Fibroblast of the aortic adventitia (primary cell): ENCODE results near the gene HIPK4. TPM values are rescaled to one million over a fixed set of nuclear protein-coding genes. Genes with fewer than 3 reads are reported as not detected.
"Not testable (repeated sequence)": the region's sequence is repeated elsewhere in the genome, so short reads cannot be mapped to it uniquely, and the experiment has no call there.

ENCODE experiments used
- DNase-seq: peaks from one replicate; pipeline ENCODE4 v3.0.0-alpha.2; 2010; ENCODE audit warnings: low read depth
- H3K4me3 ChIP-seq: 2 replicates; pipeline ENCODE4 v1.5.1; 2011; ENCODE audit warnings: low read depth, mild to moderate bottlenecking, control low read depth, low read length, moderate library complexity
- CTCF ChIP-seq: IDR thresholded peaks from 2 replicates; pipeline ENCODE4 v1.5.1; 2011; ENCODE audit warnings: mild to moderate bottlenecking, low read length, control low read depth, inconsistent platforms; ENCODE audit not compliant: insufficient read depth
- total RNA-seq: library from RNA; depleted of rRNA; stranded (reverse); fragments of >200 nt; gene quantifications from 2 replicates; pipeline ENCODE4 v1.2.3, GENCODE V29; 2012; ENCODE audit warnings: low replicate concordance

HIPK4 gene
- total RNA-seq, 1 donor = 0.18 TPM

DNA sequence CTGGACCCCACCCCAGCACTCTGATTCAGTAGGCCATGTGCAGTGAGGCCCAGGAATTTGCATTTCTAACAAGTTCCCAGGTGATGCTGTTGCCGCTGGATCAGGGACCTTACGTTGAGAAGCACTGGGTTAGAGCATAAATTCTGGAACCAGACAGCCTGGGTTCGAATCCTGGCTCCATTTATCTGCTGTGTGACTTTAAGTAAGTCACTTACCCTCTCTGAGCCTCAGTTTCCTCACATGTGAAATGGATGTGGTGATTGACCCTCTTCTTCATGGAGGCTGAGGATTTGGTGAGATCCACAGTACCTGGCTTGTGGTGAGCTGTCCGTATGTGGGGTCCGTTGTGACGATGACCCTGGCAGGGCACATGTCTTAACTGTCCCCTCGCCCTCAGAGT lies 15.9 kb downstream of the HIPK4 start:
- no peak for DNase-seq
- H3K4me3 ChIP-seq = no peak overlapping the region
- TF ChIP-seq CTCF = no peak

GRCh38 chr19:40371802-40372122 lies 18.2 kb downstream of the HIPK4 start:
- H3K4me3 ChIP-seq = no peak overlapping the region
- no peak for DNase-seq
- TF ChIP-seq CTCF = no peak

DNA sequence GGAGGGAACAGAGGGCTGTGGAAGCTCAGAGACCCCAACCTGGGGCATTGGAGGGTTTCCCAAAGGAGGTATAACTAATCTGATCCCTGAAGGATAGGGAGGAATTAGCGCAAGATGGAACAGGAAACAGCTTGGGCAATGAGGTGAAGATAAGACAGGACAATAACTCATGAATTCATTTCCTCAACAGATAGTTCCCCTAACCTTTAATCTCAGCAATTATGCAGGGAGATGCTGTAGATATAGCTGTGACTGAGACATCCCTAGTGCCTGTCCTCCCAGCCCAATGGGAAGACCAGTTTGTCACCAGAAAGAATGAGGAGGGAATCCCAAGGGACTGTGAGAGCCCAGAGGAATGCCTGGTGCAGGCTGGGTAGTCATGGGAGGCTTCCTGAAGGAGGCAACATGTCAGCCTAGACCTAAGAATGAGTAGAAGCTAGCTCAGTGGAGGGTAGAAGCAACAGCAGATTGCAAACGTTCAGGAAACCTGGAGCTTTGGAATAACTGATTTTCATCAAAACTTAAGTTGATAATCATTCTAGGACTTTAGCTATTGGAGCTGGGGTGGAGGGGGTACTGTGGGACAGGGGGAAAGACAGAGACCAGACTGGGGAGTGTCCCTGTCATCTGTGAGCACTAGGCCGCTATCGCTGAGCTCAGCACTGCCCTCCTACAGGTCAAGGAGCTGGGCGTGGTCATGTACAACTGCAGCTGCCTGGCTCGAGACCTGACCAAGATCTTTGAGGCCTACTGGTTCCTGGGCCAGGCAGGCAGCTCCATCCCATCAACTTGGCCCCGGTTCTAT lies 18.8 kb downstream of the HIPK4 start:
- no peak for DNase-seq
- no peak for TF ChIP-seq CTCF
- H3K4me3 ChIP-seq = no peak overlapping the region

DNA sequence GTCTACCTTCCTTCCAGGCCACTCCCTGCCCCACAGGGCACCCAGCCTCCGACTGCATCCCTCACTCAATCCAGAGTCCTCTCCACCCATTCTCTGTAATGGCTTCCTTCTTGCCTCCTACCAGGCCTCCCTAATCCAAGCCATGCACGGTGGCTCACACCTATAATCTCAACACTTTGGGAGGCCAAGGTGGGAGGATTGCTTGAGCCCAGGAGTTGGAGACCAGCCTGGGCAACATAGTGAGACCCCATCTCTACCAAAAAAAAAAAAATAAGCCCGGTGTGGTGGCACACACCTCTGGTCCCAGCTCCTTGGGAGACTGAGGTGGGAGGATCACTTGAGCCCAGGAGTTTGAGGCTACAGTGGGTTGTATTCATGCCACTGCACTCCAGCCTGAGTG lies 19.7 kb downstream of the HIPK4 start:
- not testable (repeated sequence) for H3K4me3 ChIP-seq, DNase-seq

GRCh38 chr19:40369797-40370196 lies 20.2 kb downstream of the HIPK4 start:
- DNase-seq = no peak
- H3K4me3 ChIP-seq = no peak overlapping the region
- no peak for TF ChIP-seq CTCF

DNA sequence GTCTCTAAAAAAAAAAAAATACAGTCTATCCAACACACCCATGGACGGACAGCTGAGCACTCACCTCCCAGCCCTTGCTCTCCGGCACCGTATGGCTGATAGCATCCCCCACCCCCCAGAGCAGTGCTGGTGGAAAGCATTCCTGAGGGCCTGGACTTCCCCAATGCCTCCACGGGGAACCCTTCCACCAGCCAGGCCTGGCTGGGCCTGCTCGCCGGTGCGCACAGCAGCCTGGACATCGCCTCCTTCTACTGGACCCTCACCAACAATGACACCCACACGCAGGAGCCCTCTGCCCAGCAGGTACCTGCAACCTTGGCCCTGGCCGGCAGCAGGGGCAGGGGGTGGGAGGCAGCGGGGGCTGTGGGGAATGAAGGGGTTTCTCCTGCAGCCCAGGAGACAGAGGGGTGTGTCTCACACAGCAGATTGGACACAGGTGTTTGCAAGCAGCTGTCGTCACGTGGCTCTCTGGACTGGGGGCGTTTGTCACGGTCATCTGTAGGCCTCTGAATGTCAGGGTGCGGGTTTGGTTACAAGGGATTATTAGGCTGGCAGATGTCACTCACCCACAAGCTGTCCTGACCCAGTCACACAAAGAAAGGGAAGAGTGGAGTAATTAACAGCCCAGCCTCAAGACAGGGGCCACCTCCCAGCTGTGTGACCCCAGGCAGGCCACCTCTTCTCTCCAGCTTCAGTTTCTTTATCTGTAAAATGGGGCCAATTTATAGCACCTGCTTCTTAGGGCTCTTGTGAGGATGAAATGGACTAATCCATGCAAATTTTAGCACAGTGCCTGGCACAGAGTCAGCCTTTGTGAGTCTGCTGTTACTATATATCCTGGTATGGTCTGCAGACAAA lies 22.2 kb downstream of the HIPK4 start:
- H3K4me3 ChIP-seq = no peak overlapping the region
- no peak for TF ChIP-seq CTCF
- no peak for DNase-seq
